ENCODE results near the gene PVALEF. TPM values are rescaled to one million over a fixed set of nuclear protein-coding genes. Genes with fewer than 3 reads are reported as not detected.
"Not testable (repeated sequence)": the region's sequence is repeated elsewhere in the genome, so short reads cannot be mapped to it uniquely, and the experiment has no call there.

The PVALEF gene
- total RNA-seq, 4 donors from 2014 or later: not detected

DNA sequence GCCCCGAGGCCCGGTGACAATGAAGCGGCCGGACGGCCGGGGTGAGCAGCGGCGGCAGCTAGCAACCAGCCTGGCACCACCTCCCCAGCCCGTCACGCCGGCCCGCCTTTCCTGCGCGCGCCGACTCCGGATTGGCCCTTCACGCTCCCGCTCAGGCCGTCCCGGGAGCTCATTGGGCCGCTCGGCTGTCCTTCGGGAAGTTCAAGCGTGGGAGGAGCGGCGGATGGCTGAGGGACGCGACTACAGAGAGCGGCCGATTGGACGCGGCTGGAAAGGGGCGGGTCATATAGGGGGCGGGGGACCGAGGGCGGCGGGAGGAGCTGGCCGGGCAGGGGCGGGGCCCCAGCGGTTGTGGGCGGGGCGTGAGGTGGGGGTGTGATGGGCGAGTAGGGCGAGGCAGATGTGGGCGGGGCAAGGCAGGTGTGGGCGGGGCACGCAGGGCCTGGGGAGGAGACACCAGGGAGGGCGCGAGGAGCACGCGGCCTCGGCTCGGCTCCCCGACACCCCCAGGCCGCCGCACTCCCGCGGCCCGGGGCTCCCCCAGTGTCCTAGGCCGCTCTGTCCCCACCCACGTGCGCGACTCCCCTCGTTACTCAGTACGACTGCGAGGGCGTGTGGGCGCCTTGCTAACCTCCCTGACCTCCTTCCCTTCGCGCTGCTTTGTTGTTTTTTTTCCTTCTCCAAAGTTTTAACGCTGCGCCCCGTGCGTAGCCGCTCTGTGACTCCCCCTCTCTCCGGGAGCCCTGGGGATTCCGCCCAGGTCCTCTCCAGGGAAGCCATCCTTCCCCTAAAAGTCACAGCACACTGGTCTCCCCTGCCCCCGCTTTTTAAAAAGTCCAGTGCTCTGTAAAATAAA lies 57.8 kb downstream of the PVALEF start, which contains the start of gene CEP131:
Gene CEP131, minus strand, starts transcription at position 60 of the 856 bp plus-strand sequence. CDS start 2,909 bp downstream, outside the sequence.
- DNase-seq (ENCODE audit: low spot score): peak; percentile 96
- peak; percentile 98 for ATAC-seq (ENCODE audit: low FRiP score)
- TF ChIP-seq, protein P1, sequence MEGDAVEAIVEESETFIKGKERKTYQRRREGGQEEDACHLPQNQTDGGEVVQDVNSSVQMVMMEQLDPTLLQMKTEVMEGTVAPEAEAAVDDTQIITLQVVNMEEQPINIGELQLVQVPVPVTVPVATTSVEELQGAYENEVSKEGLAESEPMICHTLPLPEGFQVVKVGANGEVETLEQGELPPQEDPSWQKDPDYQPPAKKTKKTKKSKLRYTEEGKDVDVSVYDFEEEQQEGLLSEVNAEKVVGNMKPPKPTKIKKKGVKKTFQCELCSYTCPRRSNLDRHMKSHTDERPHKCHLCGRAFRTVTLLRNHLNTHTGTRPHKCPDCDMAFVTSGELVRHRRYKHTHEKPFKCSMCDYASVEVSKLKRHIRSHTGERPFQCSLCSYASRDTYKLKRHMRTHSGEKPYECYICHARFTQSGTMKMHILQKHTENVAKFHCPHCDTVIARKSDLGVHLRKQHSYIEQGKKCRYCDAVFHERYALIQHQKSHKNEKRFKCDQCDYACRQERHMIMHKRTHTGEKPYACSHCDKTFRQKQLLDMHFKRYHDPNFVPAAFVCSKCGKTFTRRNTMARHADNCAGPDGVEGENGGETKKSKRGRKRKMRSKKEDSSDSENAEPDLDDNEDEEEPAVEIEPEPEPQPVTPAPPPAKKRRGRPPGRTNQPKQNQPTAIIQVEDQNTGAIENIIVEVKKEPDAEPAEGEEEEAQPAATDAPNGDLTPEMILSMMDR (IDR thresholded peaks at IDR 0.05): no peak

DNA sequence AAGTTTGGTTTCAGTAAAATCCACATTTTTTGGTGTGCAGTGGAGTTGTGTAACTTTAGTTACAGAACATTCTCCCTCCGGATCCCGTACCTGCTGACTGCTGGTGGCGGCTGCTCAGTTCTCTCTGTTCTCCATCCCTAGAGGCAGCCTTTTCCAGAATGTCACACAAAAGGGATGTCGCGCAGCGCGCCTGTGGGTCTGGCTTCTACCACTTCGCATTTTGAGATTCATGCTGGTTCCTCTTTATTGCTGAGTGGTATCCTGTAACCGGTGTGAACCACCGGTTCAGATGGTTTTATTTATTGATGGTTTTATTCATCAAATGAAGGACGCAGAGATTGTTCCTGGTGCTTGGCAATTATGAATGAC lies 58.4 kb downstream of the PVALEF start:
- no peak for DNase-seq (ENCODE audit: low spot score)
- TF ChIP-seq, protein P1 (IDR thresholded peaks at IDR 0.05): no peak
- ATAC-seq (ENCODE audit: low FRiP score): no peak

DNA sequence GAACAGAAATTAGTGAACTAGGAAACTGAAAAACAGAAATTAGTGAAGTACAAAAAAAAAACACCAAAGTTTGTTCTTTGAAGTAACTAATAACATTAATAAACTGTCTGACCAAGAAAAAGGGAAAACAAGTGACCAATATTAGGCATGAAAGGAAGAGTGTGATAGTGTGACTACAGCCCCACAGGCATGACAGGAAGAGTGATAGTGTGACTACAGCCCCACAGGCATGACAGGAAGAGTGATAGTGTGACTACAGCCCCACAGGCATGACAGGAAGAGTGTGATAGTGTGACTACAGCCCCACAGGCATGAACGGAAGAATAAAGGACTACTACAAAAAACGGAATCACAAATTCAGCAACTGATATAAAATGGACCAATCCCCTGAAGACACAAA lies 62.3 kb downstream of the PVALEF start:
- ATAC-seq (ENCODE audit: low FRiP score); DNase-seq (ENCODE audit: low spot score): not testable (repeated sequence)

DNA sequence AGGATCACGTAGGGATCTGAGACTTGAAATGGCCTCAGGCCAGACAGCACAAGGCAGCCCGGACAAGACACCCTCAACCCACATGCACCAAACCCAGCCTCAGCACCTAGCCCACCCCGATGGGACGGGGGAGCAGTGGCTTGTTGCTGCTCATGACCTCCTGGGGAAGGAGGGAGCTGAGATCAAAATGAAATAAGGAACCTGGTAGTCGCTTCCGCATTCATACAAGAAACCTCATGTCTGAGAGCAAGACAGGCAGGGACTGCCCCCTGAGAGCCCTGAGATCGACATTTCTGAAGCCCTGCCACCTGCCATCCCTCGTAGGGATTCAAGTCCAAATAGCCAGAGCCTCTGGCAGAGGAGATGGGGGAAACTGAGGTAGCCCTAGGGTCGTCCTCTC lies 63.1 kb downstream of the PVALEF start:
- TF ChIP-seq, protein P1 (IDR thresholded peaks at IDR 0.05): no peak
- DNase-seq (ENCODE audit: low spot score) (no peak), ATAC-seq (ENCODE audit: low FRiP score) (no peak)

DNA sequence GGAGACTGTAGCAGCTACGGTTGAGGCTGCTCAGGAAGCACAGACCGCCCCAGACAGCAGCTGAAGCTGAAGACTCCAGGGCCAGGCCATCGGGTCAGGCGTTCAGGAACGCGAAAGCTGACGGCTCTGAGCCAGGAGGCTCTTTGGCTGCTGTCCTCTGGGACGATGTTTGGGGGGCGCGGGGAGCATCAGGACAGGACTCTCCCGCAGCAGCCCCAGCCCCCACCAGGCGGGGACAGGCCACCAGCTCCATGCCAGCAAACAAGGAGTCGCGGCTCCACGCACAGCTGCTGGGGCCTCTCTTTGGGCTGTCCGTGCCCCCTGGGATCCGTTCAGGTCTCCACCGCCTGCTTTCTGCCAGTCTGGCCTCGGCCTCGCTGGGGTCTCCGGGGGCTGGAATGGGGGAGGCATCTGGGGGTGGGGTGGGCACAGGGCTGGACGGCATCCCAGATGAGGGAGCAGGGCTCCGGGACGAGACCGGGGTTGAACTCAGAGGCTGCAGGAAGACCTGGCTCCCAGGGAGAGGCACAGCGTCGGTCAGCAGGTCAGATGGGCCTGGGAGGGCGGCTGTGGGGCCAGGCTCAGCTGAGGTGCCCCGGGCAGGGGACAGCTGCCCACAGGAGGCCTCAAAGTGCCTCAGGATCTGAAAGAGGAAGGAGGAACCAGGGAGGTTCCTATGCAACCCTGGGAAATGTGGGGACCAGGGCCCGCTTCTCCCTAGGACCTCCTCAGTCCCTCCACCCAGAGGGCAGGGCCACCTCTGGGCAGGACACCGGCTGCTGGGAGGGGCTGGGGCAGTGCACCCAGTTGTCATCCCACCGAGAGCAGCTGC lies 63.7 kb downstream of the PVALEF start:
- TF ChIP-seq, protein P1 (IDR thresholded peaks at IDR 0.05): no peak
- DNase-seq (ENCODE audit: low spot score) (no peak), ATAC-seq (ENCODE audit: low FRiP score) (no peak)

DNA sequence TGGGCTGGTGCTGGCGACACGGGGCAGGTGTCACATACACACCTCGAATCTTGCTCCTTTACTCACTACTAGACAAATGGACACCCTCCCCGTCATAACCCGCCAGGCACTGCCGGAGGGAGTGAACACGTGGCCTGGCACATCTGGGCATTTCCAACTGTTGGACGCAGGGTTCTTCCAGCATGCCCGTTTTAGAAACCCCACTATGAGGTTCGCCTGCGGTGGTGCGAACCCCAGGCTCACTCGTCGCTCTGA lies 64.3 kb downstream of the PVALEF start:
- TF ChIP-seq, protein P1 (IDR thresholded peaks at IDR 0.05): no peak
- ATAC-seq (ENCODE audit: low FRiP score) (no peak), DNase-seq (ENCODE audit: low spot score) (no peak)

DNA sequence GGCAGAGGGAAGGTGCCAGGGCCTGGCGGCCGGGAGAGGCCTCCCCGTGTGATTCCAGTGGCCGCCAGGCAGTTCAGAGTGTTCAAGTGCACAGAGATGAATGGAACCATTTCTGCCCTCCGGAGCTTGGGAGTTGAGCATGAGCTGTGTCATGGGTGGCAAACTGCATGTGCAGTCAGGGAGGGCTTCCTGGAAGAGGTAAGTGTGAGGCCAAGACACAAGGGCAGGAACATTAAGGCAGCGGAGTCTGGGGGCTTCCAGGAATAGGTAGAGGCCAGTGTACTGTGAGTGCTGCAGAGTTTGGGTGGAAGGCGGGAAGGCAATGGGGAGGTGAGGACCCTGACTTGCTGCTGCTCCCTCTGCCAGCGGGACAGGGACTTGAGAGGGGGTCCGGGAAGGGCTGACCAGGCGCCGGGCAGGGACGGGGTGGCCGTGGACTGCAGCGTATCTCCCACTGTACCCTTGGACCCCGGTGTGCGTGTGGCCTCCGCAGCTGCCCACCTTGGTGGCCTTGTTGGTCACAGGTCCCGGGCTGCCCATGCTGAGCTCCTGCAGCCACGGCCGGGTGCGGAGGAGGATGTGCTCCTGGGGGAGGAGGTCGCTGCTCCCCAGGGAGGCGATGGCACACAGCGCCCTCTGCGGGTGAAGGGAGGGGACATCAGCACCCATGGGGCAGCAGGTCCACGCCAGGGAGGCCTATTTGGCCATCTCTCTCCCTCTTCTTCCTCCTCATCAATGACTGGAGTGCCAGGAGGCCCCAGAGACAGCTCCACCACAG lies 64.9 kb downstream of the PVALEF start:
- ATAC-seq (ENCODE audit: low FRiP score) (no peak), DNase-seq (ENCODE audit: low spot score) (no peak)
- TF ChIP-seq, protein P1 (IDR thresholded peaks at IDR 0.05): no peak
